Prostate gland (tissue), 2 donors: ENCODE data around the gene ZSCAN10. TPM values are rescaled to one million over a fixed set of nuclear protein-coding genes. Genes with fewer than 3 reads are reported as not detected.

ENCODE experiments used
- DNase-seq: peaks from one replicate; pipeline ENCODE4 v3.0.0-alpha.2; 2019; ENCODE audit warnings: low spot score
- H3K27ac ChIP-seq, 2 donors: fragments of 200-600 bp; sonication (generic); 2 replicates each; pipeline ENCODE4 v1.5.1; 2017 to 2019
- H3K27me3 ChIP-seq: fragments of 200-600 bp; sonication (generic); replicated peaks from 2 replicates; pipeline ENCODE4 v1.5.1; 2019; ENCODE audit not compliant: insufficient read depth
- H3K36me3 ChIP-seq, 2 donors: fragments of 200-600 bp; sonication (generic); 1 replicate in 1 of 2; 2 replicates in 1 of 2; pipeline versions ENCODE4 v1.5.1 to v1.8.1; 2017 to 2019
- H3K4me1 ChIP-seq: fragments of 200-600 bp; sonication (generic); replicated peaks from 2 replicates; pipeline ENCODE4 v1.5.1; 2019
- H3K4me3 ChIP-seq, 2 donors: fragments of 200-600 bp; sonication (generic); 2 replicates each; pipeline ENCODE4 v1.5.1; 2017 to 2019
- H3K9me3 ChIP-seq: fragments of 200-600 bp; sonication (generic); 2 replicates; pipeline ENCODE4 v1.5.1; 2017
- CTCF ChIP-seq, 4 experiments: fragments of 200-600 bp in 2 of 4; fragments of 450-650 bp in 2 of 4; sonication (generic) in 2 of 4; IDR thresholded peaks; 1 replicate in 3 of 4; 2 replicates in 1 of 4; pipeline ENCODE4 v1.5.1; 2016 to 2019; ENCODE audit warnings: antibody characterized with exemption in 4 of 4, mild to moderate bottlenecking in 2 of 4, moderate library complexity in 2 of 4
- POLR2A ChIP-seq: fragments of 450-650 bp; IDR thresholded peaks from one replicate; pipeline ENCODE4 v1.6.1; 2016; ENCODE audit warnings: antibody characterized with exemption, mild to moderate bottlenecking
- POLR2AphosphoS5 ChIP-seq: sonication (generic); formaldehyde crosslinking; IDR thresholded peaks from one replicate; pipeline ENCODE4 v1.6.1; 2017; ENCODE audit warnings: antibody characterized with exemption
- WGBS: methylation state at CpG from one replicate; pipeline ENCODE4 v1.1.5; 2018; 5-methylcytosine and 5-hydroxymethylcytosine counted together
- intact Hi-C: fragments of 100-400 bp; cut with DNase I; formaldehyde crosslinking; loops from one replicate; pipeline ENCODE4 v1.14.2; 2022
- total RNA-seq, 2 donors: library from RNA; depleted of rRNA; stranded (reverse); fragments of >200 nt; gene quantifications; one replicate each; pipeline ENCODE4 v1.1.0, GENCODE V29; 2016

The ZSCAN10 gene
- total RNA-seq, 2 donors from 2014 or later, result 0.57 TPM; not detected in 1

GRCh38 chr16:3127745-3128144 is 28.7 kb upstream of the ZSCAN10 start:
- intact Hi-C loops, result loop anchor here (5.0 kb wide), 1 partner anchor 70 kb away; no protein-coding TSS in a partner anchor
- peaks cover 8% of the 10 kb centered on the region for H3K4me1 ChIP-seq

GRCh38 chr16:3123986-3124886 is 25.1 kb upstream of the ZSCAN10 start:
- peaks cover 8% of the 10 kb centered on the region for H3K4me1 ChIP-seq
- under 1% methylated on average over 66 of the region's 72 CpGs for WGBS
- TF ChIP-seq POLR2A (peak; percentile 68), CTCF (IDR thresholded peaks at IDR 0.05) (peak in 2 of 4 experiments; percentile 6 to 36), POLR2AphosphoS5 (peak; percentile 88)
- H3K36me3 ChIP-seq, result peaks cover 6% of the 10 kb centered on the region in 2 donors
- H3K4me3 ChIP-seq, result peak overlapping the region; percentile 52 to 57
- DNase-seq, result peak; percentile 96
- no peaks in the 10 kb centered on the region for H3K27me3 ChIP-seq
- intact Hi-C loops, result no loop called here
- H3K27ac ChIP-seq, result peak overlapping the region; percentile 73 to 78
- no peaks in the 10 kb centered on the region for H3K9me3 ChIP-seq

More at GRCh38 chr16:3127745-3128144, 28.7 kb upstream of the ZSCAN10 start:
- Histone ChIP-seq H3K9me3 (no peaks in the 10 kb centered on the region), H3K4me3 (no peak overlapping the region), H3K27ac (no peak overlapping the region), H3K27me3 (no peaks in the 10 kb centered on the region), H3K36me3 (no peaks in the 10 kb centered on the region)
- no peak for TF ChIP-seq POLR2A
- WGBS, result 55% methylated on average over 6 of the region's 6 CpGs
- no peak for DNase-seq

- intact Hi-C loops, result no loop called here
- no peaks in the 10 kb centered on the region for H3K27me3 ChIP-seq
- TF ChIP-seq POLR2A (no peak), POLR2AphosphoS5 (no peak), CTCF (IDR thresholded peaks at IDR 0.05) (no peak)
- H3K4me1 ChIP-seq, result peaks cover 5% of the 10 kb centered on the region
- no peak for DNase-seq
- WGBS, result 65% methylated on average over 8 of the region's 8 CpGs
- H3K36me3 ChIP-seq, result peaks cover 6% of the 10 kb centered on the region in 2 donors
- H3K4me3 ChIP-seq, result no peak overlapping the region
- no peaks in the 10 kb centered on the region for H3K9me3 ChIP-seq
- H3K27ac ChIP-seq, result no peak overlapping the region
These were observed 24.0 kb upstream of the ZSCAN10 start for GRCh38 chr16:3122926-3123570.

- no peak for DNase-seq
- Histone ChIP-seq H3K27ac (no peak overlapping the region), H3K9me3 (no peaks in the 10 kb centered on the region), H3K36me3 (peaks cover 6% of the 10 kb centered on the region in 2 donors), H3K27me3 (no peaks in the 10 kb centered on the region), H3K4me3 (no peak overlapping the region), H3K4me1 (peaks cover 5% of the 10 kb centered on the region)
- 72% methylated on average over 7 of the region's 7 CpGs for WGBS
- intact Hi-C loops, result no loop called here
- TF ChIP-seq CTCF (IDR thresholded peaks at IDR 0.05), result no peak
- no peak for TF ChIP-seq POLR2AphosphoS5
- TF ChIP-seq POLR2A, result no peak
These were observed 22.9 kb upstream of the ZSCAN10 start for GRCh38 chr16:3121851-3122467.

GRCh38 chr16:3120435-3120834 is 21.3 kb upstream of the ZSCAN10 start:
- Histone ChIP-seq H3K27ac (no peak overlapping the region), H3K27me3 (no peaks in the 10 kb centered on the region), H3K4me3 (no peak overlapping the region), H3K36me3 (peaks cover 6% of the 10 kb centered on the region in 2 donors), H3K9me3 (no peaks in the 10 kb centered on the region), H3K4me1 (peaks cover 5% of the 10 kb centered on the region)
- no peak for DNase-seq
- TF ChIP-seq POLR2AphosphoS5 (no peak), CTCF (IDR thresholded peaks at IDR 0.05) (no peak), POLR2A (no peak)
- intact Hi-C loops, result no loop called here
- WGBS, result 88% methylated on average over 16 of the region's 16 CpGs
